LHCN-M2 (cell line): ENCODE results near the gene MAN2A2. TPM values are rescaled to one million over a fixed set of nuclear protein-coding genes. Genes with fewer than 3 reads are reported as not detected.

ENCODE experiments used
- DNase-seq: peaks from one replicate; pipeline ENCODE4 v3.0.0-alpha.2; 2012; ENCODE audit warnings: low read depth
- total RNA-seq: library from RNA; depleted of rRNA; stranded (reverse); fragments of >200 nt; gene quantifications from 2 replicates; pipeline ENCODE4 v1.2.3, GENCODE V29; 2014; rRNA removed

The MAN2A2 gene
- total RNA-seq, 1 experiment from 2014 or later, result 6.6 TPM

- DNase-seq, result no peak
Observed at GRCh38 chr15:90960298-90961091, 57.4 kb downstream of the MAN2A2 start.

- DNase-seq, result no peak
Observed at GRCh38 chr15:90962021-90962420, 58.9 kb downstream of the MAN2A2 start.

- DNase-seq, result no peak
Observed at GRCh38 chr15:90966262-90966661, 63.2 kb downstream of the MAN2A2 start.

GRCh38 chr15:90967206-90967605 is 64.1 kb downstream of the MAN2A2 start:
- no peak for DNase-seq

GRCh38 chr15:90968434-90968833 is 65.3 kb downstream of the MAN2A2 start:
- DNase-seq, result no peak

GRCh38 chr15:90970274-90970673 is 67.2 kb downstream of the MAN2A2 start:
- DNase-seq, result no peak

GRCh38 chr15:90972133-90972532 is 69.0 kb downstream of the MAN2A2 start:
- DNase-seq, result no peak

Other genes starting within 250 kb of the MAN2A2 start
- 13.1 and 14.9 TPM in 2 replicates for gene BLM, start 186.0 kb upstream of the MAN2A2 start, total RNA-seq
- gene FURIN, start 34.7 kb upstream of the MAN2A2 start, total RNA-seq, result 32.1 and 36.1 TPM in 2 replicates
- gene FES, start 18.8 kb upstream of the MAN2A2 start, total RNA-seq, result 0.34 and 0.64 TPM in 2 replicates
- gene HDDC3, start 29.2 kb downstream of the MAN2A2 start, total RNA-seq, result 11.9 and 13.2 TPM in 2 replicates
- 73.0 and 82.8 TPM in 2 replicates for gene UNC45A, start 32.0 kb downstream of the MAN2A2 start, total RNA-seq
- 21.9 and 23.5 TPM in 2 replicates for gene RCCD1, start 51.6 kb downstream of the MAN2A2 start, total RNA-seq
- gene PRC1, start 91.2 kb downstream of the MAN2A2 start, total RNA-seq, result 361 and 388 TPM in 2 replicates
- 7.2 and 7.3 TPM in 2 replicates for gene VPS33B, start 119.3 kb downstream of the MAN2A2 start, total RNA-seq
- gene SV2B, start 197.0 kb downstream of the MAN2A2 start, total RNA-seq, result not detected in 2 replicates